T-helper 2 cell treated with Interferon-gamma antibody and Interleukin-4, amounts not matched to agents 100 ng/mL and 5 ng/mL, for 36 hours (primary cell): ENCODE results near the gene CYFIP2. TPM values are rescaled to one million over a fixed set of nuclear protein-coding genes. Genes with fewer than 3 reads are reported as not detected.

Experiments
- intact Hi-C: fragments of 100-400 bp; cut with micrococcal nuclease; formaldehyde crosslinking; loops from one replicate; pipeline ENCODE4 v1.15.1; 2023
- total RNA-seq: library from RNA; stranded (reverse); gene quantifications from 2 replicates; pipeline ENCODE4 v1.2.3, GENCODE V29; 2022

The CYFIP2 gene
- total RNA-seq, 1 donor from 2014 or later: 379 TPM

- intact Hi-C loops: no loop called here
Observed at GRCh38 chr5:157351802-157352092, 85.8 kb downstream of the CYFIP2 start.

- intact Hi-C loops: no loop called here
Observed at GRCh38 chr5:157352756-157353340, 86.9 kb downstream of the CYFIP2 start.

GRCh38 chr5:157354800-157355199 lies 88.9 kb downstream of the CYFIP2 start:
- intact Hi-C loops: no loop called here

- intact Hi-C loops: no loop called here
Observed at GRCh38 chr5:157356576-157356975, 90.7 kb downstream of the CYFIP2 start.

- intact Hi-C loops: no loop called here
Observed at GRCh38 chr5:157357823-157358222, 91.9 kb downstream of the CYFIP2 start.

- intact Hi-C loops: no loop called here
Observed at GRCh38 chr5:157358871-157359270, 92.9 kb downstream of the CYFIP2 start.

- intact Hi-C loops: no loop called here
Observed at GRCh38 chr5:157359356-157360055, 93.6 kb downstream of the CYFIP2 start.

- intact Hi-C loops: no loop called here
Observed at GRCh38 chr5:157362012-157362411, 96.1 kb downstream of the CYFIP2 start.

GRCh38 chr5:157362502-157362901 lies 96.6 kb downstream of the CYFIP2 start:
- intact Hi-C loops: no loop called here

- intact Hi-C loops: no loop called here
Observed at GRCh38 chr5:157362982-157363381, 97.1 kb downstream of the CYFIP2 start.

GRCh38 chr5:157365732-157366131 lies 99.8 kb downstream of the CYFIP2 start:
- intact Hi-C loops: no loop called here

GRCh38 chr5:157366741-157367674 lies 101.1 kb downstream of the CYFIP2 start:
- intact Hi-C loops: no loop called here

- intact Hi-C loops: no loop called here
Observed at GRCh38 chr5:157369507-157369906, 103.6 kb downstream of the CYFIP2 start.

GRCh38 chr5:157370967-157371366 lies 105.0 kb downstream of the CYFIP2 start:
- intact Hi-C loops: no loop called here

- intact Hi-C loops: no loop called here
Observed at GRCh38 chr5:157371655-157372471, 105.9 kb downstream of the CYFIP2 start.

GRCh38 chr5:157372472-157372822 lies 106.5 kb downstream of the CYFIP2 start:
- intact Hi-C loops: no loop called here

GRCh38 chr5:157378509-157378908 lies 112.6 kb downstream of the CYFIP2 start:
- intact Hi-C loops: loop anchor here (5.0 kb wide), 1 partner anchor 364 kb away; the partner anchor contains the start of gene LSM11

- intact Hi-C loops: loop anchor here (5.0 kb wide), 1 partner anchor 362 kb away; the partner anchor contains the start of gene LSM11
Observed at GRCh38 chr5:157379983-157380382, 114.1 kb downstream of the CYFIP2 start.

GRCh38 chr5:157381746-157382145 lies 115.8 kb downstream of the CYFIP2 start:
- intact Hi-C loops: no loop called here

- intact Hi-C loops: no loop called here
Observed at GRCh38 chr5:157382996-157383800, 117.3 kb downstream of the CYFIP2 start.
